Uterus (tissue), 4 donors: ENCODE measurements around the gene UNC119. TPM values are rescaled to one million over a fixed set of nuclear protein-coding genes. Genes with fewer than 3 reads are reported as not detected.

Source experiments
- DNase-seq, 2 donors: peaks; one replicate each; pipeline ENCODE4 v3.0.0-alpha.2; 2019 to 2020
- H3K27ac ChIP-seq, 2 donors: fragments of 200-600 bp; sonication (generic); 1 replicate in 1 of 2; 2 replicates in 1 of 2; pipeline ENCODE4 v1.5.1; 2016 to 2018
- H3K27me3 ChIP-seq, 2 donors: fragments of 200-600 bp; sonication (generic); one replicate each; pipeline ENCODE4 v1.5.1; 2018 to 2019; ENCODE audit warnings: control low read depth in 1 of 2
- H3K36me3 ChIP-seq, 2 donors: fragments of 200-600 bp; sonication (generic); one replicate each; pipeline ENCODE4 v1.5.1; 2019; ENCODE audit warnings: control low read depth in 1 of 2
- H3K4me1 ChIP-seq, 2 donors: fragments of 200-600 bp; sonication (generic); one replicate each; pipeline ENCODE4 v1.5.1; 2018 to 2019; ENCODE audit warnings: control low read depth in 1 of 2
- H3K4me3 ChIP-seq, 2 donors: fragments of 200-600 bp; sonication (generic); 1 replicate in 1 of 2; 2 replicates in 1 of 2; pipeline ENCODE4 v1.5.1; 2018 to 2019; ENCODE audit warnings: mild to moderate bottlenecking in 1 of 2
- H3K9me3 ChIP-seq, 2 donors: fragments of 200-600 bp; sonication (generic); one replicate each; pipeline ENCODE4 v1.5.1; 2019; ENCODE audit warnings: control low read depth in 1 of 2
- CTCF ChIP-seq, 4 experiments: fragments of 200-600 bp in 2 of 4; fragments of 450-650 bp in 2 of 4; sonication (generic) in 2 of 4; IDR thresholded peaks; one replicate each; pipeline ENCODE4 v1.5.1; 2016 to 2019; ENCODE audit warnings: antibody characterized with exemption in 4 of 4, mild to moderate bottlenecking in 2 of 4, moderate library complexity in 1 of 4
- POLR2A ChIP-seq, 2 donors: fragments of 450-650 bp; IDR thresholded peaks; one replicate each; pipeline ENCODE4 v1.6.1; 2016; ENCODE audit warnings: antibody characterized with exemption in 2 of 2, mild to moderate bottlenecking in 1 of 2, moderate library complexity in 1 of 2
- intact Hi-C: fragments of 100-400 bp; cut with DNase I; formaldehyde crosslinking; loops from one replicate; pipeline ENCODE4 v1.15.1; 2023; ENCODE audit warnings: low total_unique reads
- total RNA-seq, 4 donors: library from RNA; depleted of rRNA in 3 of 4; stranded (reverse); fragments of >200 nt in 3 of 4; gene quantifications; one replicate each; pipeline versions ENCODE4 v1.1.0 to v1.2.4, GENCODE V29; 2014 to 2023
- donor health status: DM: yes; HTN: yes; CAD: no.

The UNC119 gene
- total RNA-seq, 4 donors from 2014 or later: 4.1 to 28.5 (median 21.6) TPM

GRCh38 chr17:28567604-28568003, 15.2 kb upstream of the UNC119 start:
- intact Hi-C loops: no loop called here

GRCh38 chr17:28563475-28563874, 11.1 kb upstream of the UNC119 start:
- no peak overlapping the region for H3K27ac ChIP-seq
- H3K27me3 ChIP-seq: no peaks in the 10 kb centered on the region
- TF ChIP-seq POLR2A (IDR thresholded peaks at IDR 0.05): no peak
- TF ChIP-seq CTCF (IDR thresholded peaks at IDR 0.05): no peak
- no peaks in the 10 kb centered on the region for H3K36me3 ChIP-seq
- no peaks in the 10 kb centered on the region for H3K4me1 ChIP-seq
- no peak overlapping the region for H3K4me3 ChIP-seq
- intact Hi-C loops: no loop called here
- no peak for DNase-seq
- H3K9me3 ChIP-seq: no peaks in the 10 kb centered on the region

More at GRCh38 chr17:28567604-28568003, 15.2 kb upstream of the UNC119 start:
- no peak overlapping the region for H3K4me3 ChIP-seq
- H3K9me3 ChIP-seq: no peaks in the 10 kb centered on the region
- no peaks in the 10 kb centered on the region for H3K27me3 ChIP-seq
- no peaks in the 10 kb centered on the region for H3K36me3 ChIP-seq
- no peak overlapping the region for H3K27ac ChIP-seq
- H3K4me1 ChIP-seq: peaks cover 4 to 6% of the 10 kb centered on the region in 2 donors
- TF ChIP-seq POLR2A (IDR thresholded peaks at IDR 0.05): no peak
- no peak for TF ChIP-seq CTCF (IDR thresholded peaks at IDR 0.05)
- DNase-seq: no peak

- Histone ChIP-seq H3K4me1 (peaks cover 0 to 4% of the 10 kb centered on the region in 2 donors), H3K9me3 (no peaks in the 10 kb centered on the region), H3K27ac (no peak overlapping the region), H3K27me3 (no peaks in the 10 kb centered on the region), H3K4me3 (no peak overlapping the region), H3K36me3 (no peaks in the 10 kb centered on the region)
- DNase-seq: no peak
- TF ChIP-seq CTCF (IDR thresholded peaks at IDR 0.05): no peak
- TF ChIP-seq POLR2A (IDR thresholded peaks at IDR 0.05): no peak
- intact Hi-C loops: no loop called here
These were observed 2.6 kb upstream of the UNC119 start for GRCh38 chr17:28555022-28555421.

- no peak for DNase-seq
- no peak for TF ChIP-seq CTCF (IDR thresholded peaks at IDR 0.05)
- TF ChIP-seq POLR2A (IDR thresholded peaks at IDR 0.05): no peak
- intact Hi-C loops: no loop called here
These were observed 2.1 kb upstream of the UNC119 start for GRCh38 chr17:28554565-28554964.

GRCh38 chr17:28553000-28553505, 629 bp upstream of the UNC119 start:
- Histone ChIP-seq H3K4me1 (peaks cover 0 to 4% of the 10 kb centered on the region in 2 donors), H3K9me3 (no peaks in the 10 kb centered on the region), H3K27me3 (no peaks in the 10 kb centered on the region), H3K27ac (peak overlapping the region in 1 of 2 donors; percentile 75), H3K36me3 (no peaks in the 10 kb centered on the region), H3K4me3 (no peak overlapping the region)
- TF ChIP-seq POLR2A (IDR thresholded peaks at IDR 0.05) (no peak), CTCF (IDR thresholded peaks at IDR 0.05) (no peak)
- no peak for DNase-seq
- intact Hi-C loops: no loop called here

More at GRCh38 chr17:28554565-28554964, 2.1 kb upstream of the UNC119 start:
- Histone ChIP-seq H3K4me1 (peaks cover 0 to 4% of the 10 kb centered on the region in 2 donors), H3K27ac (no peak overlapping the region), H3K4me3 (no peak overlapping the region), H3K36me3 (no peaks in the 10 kb centered on the region), H3K9me3 (no peaks in the 10 kb centered on the region), H3K27me3 (no peaks in the 10 kb centered on the region)
